Measurements from ENCODE around the gene ZZZ3. TPM values are rescaled to one million over a fixed set of nuclear protein-coding genes. Genes with fewer than 3 reads are reported as not detected.
"Not testable (repeated sequence)": the region's sequence is repeated elsewhere in the genome, so short reads cannot be mapped to it uniquely, and the experiment has no call there.

ZZZ3 gene
- total RNA-seq, 1 experiment from 2014 or later = 36.4 TPM

- DNase-seq (ENCODE audit: low spot score) = no peak
Observed at GRCh38 chr1:77671836-77672235, 10.6 kb downstream of the ZZZ3 start.

- DNase-seq (ENCODE audit: low spot score) = no peak
Observed at GRCh38 chr1:77670330-77670729, 12.1 kb downstream of the ZZZ3 start.

GRCh38 chr1:77668924-77669449 lies 13.5 kb downstream of the ZZZ3 start:
- no peak for DNase-seq (ENCODE audit: low spot score)

- DNase-seq (ENCODE audit: low spot score) = no peak
Observed at GRCh38 chr1:77664939-77665516, 17.4 kb downstream of the ZZZ3 start.

- DNase-seq (ENCODE audit: low spot score) = no peak
Observed at GRCh38 chr1:77661696-77662095, 20.8 kb downstream of the ZZZ3 start.

- no peak for DNase-seq (ENCODE audit: low spot score)
Observed at GRCh38 chr1:77659879-77660593, 22.4 kb downstream of the ZZZ3 start.

- DNase-seq (ENCODE audit: low spot score) = no peak
Observed at GRCh38 chr1:77658271-77658670, 24.2 kb downstream of the ZZZ3 start.

GRCh38 chr1:77655431-77655974 lies 27.0 kb downstream of the ZZZ3 start:
- no peak for DNase-seq (ENCODE audit: low spot score)

GRCh38 chr1:77652970-77653516 lies 29.4 kb downstream of the ZZZ3 start:
- DNase-seq (ENCODE audit: low spot score) = no peak

- no peak for DNase-seq (ENCODE audit: low spot score)
Observed at GRCh38 chr1:77652268-77652667, 30.2 kb downstream of the ZZZ3 start.

GRCh38 chr1:77649127-77649526 lies 33.3 kb downstream of the ZZZ3 start:
- no peak for DNase-seq (ENCODE audit: low spot score)

GRCh38 chr1:77646224-77646623 lies 36.2 kb downstream of the ZZZ3 start:
- not testable (repeated sequence) for DNase-seq (ENCODE audit: low spot score)

- no peak for DNase-seq (ENCODE audit: low spot score)
Observed at GRCh38 chr1:77643456-77643855, 39.0 kb downstream of the ZZZ3 start.

GRCh38 chr1:77642941-77643340 lies 39.5 kb downstream of the ZZZ3 start:
- no peak for DNase-seq (ENCODE audit: low spot score)

- DNase-seq (ENCODE audit: low spot score) = no peak
Observed at GRCh38 chr1:77642196-77642595, 40.3 kb downstream of the ZZZ3 start.

- no peak for DNase-seq (ENCODE audit: low spot score)
Observed at GRCh38 chr1:77639557-77640069, 42.8 kb downstream of the ZZZ3 start.

- no peak for DNase-seq (ENCODE audit: low spot score)
Observed at GRCh38 chr1:77639056-77639455, 43.4 kb downstream of the ZZZ3 start.

GRCh38 chr1:77636864-77637263 lies 45.6 kb downstream of the ZZZ3 start:
- no peak for DNase-seq (ENCODE audit: low spot score)
